Activated T-cell treated with anti-CD3 and anti-CD28 coated beads, Interleukin-2, amount 50 U/mL, for 1 hour (primary cell): ENCODE measurements around the gene PELI3.
"Not testable (repeated sequence)": the region's sequence is repeated elsewhere in the genome, so short reads cannot be mapped to it uniquely, and the experiment has no call there.

ENCODE experiments used
- DNase-seq: peaks from one replicate; pipeline ENCODE4 v3.0.0-alpha.2; 2020

The PELI3 gene

DNA sequence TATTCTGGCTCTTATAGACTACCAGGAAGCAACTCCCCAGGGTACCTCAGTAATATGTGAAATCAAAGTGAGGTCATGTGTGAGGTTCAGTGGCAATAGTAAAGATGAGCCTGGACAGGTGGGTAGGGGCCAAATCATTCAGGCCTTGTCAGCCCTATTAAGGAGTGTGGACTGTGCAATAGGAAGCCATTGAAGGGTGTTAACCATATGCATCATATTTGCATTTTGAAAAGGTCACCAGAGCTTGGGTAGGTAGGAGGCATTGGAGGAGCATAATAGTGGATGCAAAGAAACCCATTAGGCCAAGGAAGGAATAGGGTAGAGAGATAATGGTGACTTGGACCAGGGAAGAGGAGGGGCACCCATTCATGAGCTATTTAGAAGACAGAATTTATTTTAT lies 19.7 kb upstream of the PELI3 start:
- no peak for DNase-seq

DNA sequence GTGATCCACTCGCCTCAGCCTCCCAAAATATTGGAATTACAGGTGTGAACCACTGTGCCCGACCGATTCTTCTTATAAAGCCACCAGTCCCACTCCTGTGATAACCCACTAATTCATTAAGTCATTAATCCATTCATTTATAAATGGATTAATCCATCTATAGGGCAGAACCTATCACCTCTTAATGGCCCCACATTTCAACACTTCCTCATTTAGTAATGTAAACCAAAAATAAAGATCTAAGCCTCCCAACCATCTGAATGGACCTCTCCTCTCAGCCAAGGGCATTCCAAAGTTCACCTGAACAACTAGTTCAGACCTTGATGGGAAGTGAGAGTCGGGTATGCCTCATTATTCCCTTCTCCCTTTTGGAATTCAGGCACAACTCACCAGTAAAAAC lies 18.2 kb upstream of the PELI3 start:
- no peak for DNase-seq

DNA sequence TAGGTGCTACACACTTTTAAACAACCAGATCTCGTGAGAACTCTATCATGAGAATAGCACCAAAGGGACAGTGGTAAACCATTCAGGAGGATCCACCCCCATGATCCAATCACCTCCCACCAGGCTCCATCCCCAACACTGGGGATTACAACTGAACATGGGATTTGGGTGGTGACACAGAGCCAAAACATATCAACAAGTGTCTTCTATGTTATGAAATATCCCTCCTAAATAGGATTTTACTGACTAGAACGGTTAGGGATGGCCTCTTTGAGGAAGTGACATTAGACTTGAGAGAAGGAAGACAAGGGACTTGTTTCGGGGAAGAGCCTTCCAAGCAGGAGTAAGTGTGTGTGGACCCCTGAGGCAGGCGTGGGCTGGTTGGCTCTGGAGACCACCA lies 16.1 kb upstream of the PELI3 start:
- DNase-seq: no peak

DNA sequence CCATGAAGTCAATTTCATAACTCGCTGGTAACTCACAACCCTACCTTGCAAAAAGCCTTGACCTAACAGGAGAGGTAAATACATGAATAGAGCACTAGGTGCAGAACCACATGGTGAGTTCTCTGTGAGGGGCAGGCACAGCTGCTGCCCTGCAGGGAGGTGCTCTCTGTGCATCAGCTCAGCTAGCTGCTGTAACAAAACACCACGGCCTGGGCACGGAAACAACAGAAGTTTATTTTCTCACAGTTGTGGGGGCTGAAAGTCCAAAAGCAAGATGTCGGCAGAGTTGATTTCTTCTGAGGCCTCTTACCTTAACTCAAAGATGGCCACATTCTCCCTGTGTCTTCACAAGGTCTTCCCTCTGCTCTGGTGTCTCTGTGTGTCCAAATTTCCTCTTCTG lies 15.0 kb upstream of the PELI3 start:
- no peak for DNase-seq

DNA sequence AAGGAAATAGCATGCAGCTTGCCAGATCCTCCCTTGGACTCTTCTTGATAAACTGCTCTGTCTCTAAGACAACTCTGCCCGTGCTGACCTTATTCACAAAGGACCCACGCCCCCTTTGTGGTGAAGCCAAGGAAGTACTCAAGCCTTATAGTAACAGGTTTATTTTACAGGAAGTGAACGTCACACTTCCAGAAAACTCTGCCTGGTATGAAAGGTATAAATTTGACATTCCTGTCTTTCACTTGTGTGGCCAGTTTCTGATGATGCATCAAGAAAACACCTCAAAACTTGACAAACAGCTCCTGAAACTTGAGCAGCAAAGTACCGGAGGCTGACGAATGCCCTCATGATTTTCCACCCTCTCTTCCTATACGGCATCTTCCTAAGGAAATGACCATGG lies 12.5 kb upstream of the PELI3 start:
- DNase-seq: no peak

DNA sequence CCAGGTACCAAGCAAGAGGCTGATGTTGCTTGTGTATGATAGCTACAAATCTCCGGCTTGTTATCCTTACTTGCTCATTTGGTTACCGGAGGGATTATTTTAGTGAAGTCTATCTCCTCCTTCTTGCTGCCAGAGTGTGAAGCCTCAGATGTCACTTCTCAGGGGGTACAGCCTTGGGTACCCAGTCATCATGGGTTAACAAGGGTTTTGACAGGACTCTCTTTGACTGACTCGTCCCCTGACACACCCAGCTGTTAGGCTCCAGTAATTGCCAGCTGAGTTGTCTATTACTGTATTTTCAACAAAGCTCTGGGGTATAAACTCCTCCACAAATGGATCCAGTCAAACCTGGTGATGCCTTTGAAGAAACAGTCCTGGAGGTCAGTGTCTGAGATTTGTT lies 11.9 kb upstream of the PELI3 start:
- DNase-seq: no peak

DNA sequence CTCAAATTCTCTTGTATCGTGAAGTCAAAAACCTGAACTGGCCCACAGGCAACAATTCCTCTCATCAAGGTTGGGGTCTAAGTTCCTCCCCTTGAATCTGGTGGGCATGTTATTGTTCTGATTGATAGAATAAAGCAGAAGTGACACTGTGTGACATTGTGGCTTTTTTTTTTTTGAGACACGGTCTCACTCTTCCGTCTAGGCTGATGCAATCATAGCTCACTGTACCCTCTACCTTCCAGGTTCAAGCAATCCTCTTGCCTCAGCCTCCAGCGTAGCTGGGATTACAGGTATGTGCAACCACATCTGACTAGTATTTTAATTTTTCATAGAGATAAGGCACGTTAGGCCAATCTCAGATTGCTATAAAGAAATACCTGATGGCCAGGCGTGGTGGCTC lies 8.9 kb upstream of the PELI3 start:
- no peak for DNase-seq

DNA sequence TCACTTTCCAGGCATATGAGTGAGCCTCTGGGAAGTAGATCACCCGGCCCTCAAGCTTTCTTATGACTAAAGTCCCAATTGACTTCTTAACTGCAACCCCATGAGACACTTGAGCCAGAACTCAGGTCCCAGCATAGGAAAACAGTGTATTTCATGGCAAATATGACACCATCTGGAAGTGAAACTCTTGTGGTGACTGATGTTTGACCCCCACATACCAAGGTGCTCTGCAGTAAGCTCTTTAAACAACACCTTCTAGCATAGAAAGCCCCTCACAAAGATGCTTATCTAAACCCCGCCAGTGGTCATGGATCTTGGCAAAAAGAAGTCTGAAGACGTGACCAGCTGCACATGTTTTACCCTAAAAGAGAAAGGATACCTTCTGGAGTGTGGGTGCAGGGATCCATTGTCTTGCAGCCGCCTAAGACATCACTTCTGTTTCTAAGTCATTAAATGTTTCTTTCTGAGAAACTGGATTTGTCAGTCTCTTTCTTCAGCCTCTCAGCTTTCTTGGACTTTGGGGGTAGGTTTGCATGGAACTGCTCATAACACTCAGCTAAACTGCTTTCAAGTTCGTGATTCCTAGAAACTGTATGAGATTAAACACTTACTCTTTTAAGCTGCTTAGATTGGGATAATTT lies 7.4 kb upstream of the PELI3 start:
- DNase-seq: no peak

DNA sequence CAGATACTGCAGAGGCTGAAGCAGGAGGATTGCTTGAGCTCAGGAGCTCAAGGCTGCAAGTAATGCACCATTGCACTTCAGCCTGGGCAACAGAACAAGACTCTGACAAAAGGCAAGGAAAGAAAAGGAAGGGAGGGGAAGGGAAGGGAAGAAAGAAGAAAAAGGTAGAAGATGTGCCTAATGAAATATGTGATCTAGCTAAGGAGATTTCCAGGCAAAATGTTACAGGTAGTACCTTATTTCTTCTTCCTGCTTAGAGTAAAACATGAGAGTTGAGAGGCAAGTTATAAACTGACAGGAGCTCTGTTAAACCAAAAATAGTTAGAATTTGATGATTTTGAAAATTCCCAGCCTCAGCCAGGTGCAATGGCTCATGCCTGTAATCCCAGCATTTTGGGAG lies 4.7 kb upstream of the PELI3 start:
- DNase-seq: no peak

DNA sequence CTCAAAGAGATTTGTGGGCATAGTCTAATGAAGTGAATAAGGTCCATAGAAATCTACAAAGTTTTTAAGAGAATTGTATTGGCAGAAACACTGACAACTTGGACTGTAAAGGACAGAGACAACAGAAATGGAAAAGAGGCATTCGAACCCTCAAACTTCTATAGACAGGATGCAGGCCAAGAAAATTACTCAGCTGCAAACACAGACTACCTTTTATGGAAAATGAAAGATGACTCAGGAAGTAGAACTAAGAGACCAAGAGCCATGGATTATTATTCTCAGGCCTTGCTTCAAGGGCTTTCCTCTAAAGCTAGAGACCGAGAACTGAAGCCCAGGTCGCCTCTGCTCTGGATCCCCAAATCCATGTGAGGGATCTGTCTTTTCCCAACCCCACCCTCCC lies 3.8 kb upstream of the PELI3 start:
- no peak for DNase-seq

DNA sequence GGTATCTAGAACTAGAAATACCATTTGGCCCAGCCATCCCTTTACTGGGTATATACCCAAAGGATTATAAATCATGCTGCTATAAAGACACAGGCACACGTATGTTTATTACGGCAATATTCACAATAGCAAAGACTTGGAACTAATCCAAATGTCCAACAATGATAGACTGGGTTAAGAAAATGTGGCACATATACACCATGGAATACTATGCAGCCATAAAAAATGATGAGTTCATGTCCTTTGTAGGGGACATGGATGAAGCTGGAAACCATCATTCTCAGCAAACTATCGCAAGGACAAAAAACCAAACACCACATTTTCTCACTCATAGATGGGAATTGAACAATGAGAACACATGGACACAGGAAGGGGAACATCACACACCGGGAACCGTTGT lies 2.6 kb upstream of the PELI3 start:
- not testable (repeated sequence) for DNase-seq

DNA sequence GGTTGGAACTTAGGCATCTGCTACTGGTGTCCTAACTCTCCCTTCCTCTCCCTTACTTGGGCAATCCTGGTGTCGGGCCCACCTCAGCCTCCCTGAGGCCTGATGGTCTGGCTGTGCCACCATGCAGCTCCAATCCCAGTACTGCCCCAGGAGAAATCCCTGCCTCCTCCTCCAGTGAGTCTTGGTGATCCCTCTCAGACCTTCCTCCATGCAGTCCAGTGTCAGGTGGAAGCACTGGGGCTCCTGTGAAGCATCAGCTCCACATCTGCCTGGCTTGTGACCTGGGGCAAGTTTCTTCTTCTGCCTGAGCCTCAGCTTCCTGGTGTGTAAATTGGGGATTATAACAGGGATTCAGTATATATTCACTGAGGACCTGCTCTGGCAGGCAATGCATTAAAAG lies 1.8 kb upstream of the PELI3 start:
- DNase-seq: no peak

DNA sequence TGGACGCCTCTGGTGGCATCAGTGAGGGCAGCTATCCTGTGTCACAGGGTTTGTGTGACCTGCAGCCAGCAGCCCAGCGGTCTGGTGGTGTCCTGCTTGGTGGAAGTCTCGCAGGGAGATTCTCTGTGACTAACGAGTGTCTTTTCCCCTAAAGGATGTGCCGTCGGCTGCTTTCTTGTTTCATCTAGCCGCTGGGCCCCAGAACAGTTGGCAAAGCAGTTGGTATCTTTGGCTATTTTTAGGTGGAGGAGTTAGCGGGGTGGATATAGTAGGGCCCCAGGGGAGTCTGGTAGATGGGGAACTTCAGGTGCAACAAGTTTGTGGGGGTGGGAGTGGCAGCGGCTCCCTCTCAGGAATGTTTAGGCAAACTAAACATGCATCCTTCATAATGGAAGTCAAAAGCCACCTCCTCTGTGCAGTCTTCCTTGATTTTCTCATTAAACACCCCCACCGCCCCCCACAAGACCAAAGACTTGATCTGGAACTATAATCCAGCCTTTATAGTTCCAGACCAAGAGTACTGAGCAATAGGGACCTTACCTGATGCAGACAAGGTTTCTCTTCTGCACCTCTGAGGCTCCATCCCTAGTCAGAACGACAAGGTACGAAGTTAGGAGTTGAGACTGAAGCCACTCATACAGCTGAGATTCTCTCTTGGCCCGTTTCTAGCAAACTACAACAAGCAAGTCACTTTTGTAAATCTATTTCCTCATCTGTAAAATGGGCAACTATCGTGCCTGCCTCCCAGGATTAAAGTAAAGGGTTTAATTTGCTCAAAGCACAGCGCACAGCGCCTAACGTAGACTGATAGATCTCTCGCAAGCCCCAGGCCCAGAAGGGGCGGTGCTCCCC lies 1.1 kb upstream of the PELI3 start:
- no peak for DNase-seq

DNA sequence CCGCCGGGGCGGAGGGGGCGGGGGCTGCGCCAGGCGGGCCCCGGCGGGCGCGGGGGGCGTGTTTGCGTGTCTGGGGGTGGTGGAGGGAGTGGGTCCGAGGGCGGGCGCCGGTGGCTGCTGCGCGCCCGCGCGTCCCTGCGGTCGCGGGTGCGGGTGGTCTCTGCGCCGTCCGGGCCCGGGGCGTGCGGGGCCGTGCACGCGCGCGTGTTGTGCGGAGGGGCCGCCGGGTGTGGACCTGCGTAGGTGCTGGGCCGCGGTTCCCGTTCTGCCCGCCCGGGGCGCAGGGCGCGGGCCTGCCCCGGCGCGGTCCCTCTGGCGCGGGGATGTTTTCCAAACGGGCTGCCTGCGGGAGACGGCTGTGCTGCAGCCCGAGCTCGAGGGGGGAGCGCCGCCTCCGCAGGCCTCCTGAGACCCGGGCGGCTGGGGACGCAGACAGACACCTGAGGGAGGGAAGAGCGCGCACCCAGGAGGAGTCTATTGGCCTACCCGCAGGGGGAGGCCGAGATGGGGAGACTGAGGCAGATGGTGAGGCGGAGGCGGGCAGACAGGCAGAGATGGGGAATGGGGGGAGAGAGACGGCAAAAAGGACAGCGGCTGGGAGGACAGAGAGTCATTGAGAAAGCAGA lies 442 bp downstream of the PELI3 start:
- DNase-seq: no peak

DNA sequence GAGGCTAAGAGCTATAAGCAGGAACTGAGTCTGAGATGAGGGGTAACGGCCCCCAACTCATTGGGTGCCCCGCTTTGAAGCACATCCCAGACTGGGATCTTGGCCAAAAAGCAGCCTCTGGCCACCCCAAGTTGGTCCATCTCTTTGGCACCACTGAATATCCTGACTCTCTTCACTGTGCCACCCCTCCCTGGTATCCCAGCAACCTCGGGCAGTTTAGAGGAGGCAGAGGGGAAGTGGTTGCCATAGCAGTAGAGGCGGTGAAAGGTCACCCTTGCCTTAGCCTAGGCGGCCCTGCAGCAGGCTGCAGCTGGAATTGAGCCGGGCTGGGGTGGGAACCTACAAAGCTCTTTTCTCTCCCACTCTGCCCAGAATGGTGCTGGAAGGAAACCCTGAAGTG lies 1.1 kb downstream of the PELI3 start:
- DNase-seq: no peak

DNA sequence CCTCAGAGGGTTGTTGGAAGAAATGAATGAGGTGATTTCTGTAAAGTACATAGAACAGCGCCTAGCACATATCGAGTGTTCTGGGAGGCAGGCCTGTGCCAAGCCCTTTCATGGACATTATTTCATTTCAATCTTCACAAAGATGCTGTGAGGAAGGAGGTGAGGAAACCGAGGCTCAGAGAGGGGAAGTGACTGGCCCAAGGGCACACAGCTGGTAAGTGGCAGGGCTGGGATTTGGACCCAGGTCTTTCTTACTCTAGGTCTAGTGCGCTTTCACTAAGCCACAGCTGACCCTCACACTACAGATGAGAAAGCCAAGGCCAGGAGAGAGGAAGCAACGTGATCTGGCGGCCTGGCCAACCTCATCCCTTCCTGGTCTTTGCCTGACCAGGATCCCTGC lies 2.0 kb downstream of the PELI3 start:
- no peak for DNase-seq

DNA sequence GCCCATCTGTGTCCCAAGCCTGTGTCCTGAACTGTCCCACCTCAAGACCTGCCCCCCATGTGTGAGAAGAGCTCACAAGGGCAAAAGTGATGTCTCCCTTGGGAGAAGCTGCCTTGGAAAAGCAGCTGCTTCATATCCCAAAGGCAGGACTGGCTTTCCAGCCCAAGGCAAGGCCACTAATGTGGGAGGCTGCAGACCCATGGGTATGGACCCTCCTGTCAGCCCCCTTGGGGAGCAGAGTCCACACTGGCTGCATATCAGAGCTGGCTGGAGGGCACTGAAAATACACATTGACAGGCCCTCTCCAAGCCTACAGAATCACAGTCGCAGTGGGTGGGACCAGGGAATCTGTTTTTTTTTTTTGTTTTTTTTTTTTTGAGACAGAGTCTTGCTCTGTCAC lies 2.7 kb downstream of the PELI3 start:
- DNase-seq: no peak

DNA sequence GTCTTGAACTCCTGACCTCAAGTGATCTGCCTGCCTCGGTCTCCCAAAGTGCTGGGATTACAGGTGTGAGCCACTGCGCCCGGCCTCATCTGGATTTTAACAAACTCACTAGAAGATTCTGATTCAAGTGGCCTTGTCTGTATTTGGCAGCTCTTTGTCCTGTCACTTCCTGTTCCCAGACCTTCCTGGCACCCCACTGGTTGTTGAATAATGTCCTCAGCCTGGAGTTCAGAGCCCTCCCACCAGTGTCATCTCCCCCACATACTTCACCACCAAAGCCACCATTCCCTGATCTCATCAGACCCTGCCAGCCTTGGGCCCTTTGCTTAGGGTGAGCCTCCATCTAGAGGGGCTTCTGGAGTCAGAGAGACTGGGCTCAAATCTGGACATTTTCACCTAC lies 3.3 kb downstream of the PELI3 start:
- no peak for DNase-seq

DNA sequence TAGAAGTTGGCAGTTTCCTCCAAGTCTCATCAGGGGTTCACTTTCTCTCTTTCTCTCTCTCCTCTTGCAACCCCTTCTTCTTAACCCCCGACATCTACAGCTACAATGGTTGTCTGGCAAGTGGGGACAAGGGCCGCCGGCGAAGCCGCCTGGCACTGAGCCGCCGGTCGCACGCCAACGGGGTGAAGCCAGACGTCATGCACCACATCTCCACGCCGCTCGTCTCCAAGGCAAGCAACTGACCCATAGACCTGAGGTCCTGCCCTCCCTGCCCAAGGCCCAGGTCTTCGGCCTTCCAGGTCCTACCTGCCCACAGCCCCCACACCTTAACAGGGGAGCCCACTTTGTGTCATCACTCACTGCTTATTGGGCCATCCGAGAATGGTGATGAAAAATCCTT lies 4.4 kb downstream of the PELI3 start:
- no peak for DNase-seq

DNA sequence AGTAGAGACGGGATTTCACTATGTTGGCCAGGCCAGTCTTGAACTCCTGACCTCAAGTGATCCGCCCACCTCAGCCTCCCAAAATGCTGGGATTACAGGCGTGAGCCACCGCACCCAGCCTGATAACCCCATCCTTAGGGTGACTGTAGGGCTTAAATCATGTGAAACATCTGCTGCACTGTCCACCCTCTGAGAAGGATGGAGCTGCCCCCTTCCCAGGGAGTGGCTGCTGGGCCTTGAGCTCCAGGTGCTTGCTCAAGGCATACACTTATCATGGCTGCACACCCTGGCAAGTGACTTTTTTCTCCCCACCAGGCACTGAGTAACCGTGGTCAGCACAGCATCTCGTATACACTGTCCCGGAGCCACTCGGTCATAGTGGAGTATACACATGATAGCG lies 5.3 kb downstream of the PELI3 start:
- no peak for DNase-seq

DNA sequence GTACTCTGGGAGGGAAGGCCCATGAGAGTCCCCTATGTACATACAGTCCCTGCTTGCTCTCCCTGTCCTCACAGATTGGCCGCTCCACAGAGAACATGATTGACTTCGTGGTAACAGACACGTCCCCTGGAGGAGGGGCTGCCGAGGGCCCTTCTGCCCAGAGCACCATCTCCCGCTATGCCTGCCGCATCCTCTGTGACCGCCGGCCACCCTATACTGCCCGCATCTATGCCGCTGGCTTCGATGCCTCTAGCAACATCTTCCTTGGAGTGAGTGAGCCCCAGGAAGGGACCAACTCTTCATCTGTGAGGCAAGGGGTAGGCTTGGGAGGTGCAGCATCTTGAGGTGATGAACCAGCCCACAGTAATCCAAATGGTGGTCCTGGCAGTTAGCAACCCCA lies 6.5 kb downstream of the PELI3 start:
- no peak for DNase-seq

DNA sequence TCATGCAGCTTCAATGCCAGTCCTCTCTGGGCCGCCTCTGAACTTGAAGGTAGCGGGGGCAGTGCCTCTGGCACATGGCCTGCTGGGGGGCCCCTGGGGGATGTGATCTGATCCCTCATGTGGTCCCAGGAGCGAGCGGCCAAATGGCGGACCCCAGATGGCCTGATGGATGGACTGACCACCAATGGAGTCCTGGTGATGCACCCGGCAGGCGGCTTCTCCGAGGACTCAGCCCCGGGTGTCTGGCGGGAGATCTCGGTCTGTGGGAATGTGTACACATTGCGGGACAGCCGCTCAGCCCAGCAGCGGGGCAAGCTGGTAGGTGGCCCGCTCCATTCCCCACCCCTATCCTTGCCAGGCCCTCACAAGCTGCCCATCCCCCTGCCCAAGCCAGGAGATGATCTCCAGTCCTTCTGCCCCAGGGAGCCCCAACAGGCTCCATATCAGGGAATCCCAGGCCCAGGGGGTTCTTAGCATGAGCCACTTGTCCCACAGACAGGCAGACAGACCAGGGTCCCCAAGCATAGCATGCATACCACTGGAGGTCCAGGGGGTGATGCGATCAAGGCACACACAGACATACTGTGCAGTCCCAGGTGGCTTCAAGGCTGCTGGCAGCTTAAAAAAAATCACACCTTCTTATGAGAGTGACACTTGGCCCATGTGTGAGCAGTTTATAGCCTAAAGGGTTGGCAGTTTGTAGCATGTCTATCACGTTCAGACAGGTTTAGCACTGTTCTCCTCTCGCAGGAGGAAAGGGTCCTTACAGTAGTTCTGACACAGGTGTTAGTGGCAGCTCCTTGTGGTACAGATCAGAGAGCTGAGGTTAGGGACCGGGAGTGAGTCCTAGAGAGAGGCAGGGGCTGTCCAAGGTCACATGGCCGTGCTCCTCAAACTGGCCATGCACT lies 7.2 kb downstream of the PELI3 start:
- DNase-seq: no peak
